ENCODE measurements around the gene ABHD16A. TPM values are rescaled to one million over a fixed set of nuclear protein-coding genes. Genes with fewer than 3 reads are reported as not detected.

ABHD16A gene
- total and polyA plus RNA-seq, 2 of the 13 experiments (the other 11 are each of a cell fraction or from before 2014, with no cell fraction given) = 43.5 to 45.4 TPM

DNA sequence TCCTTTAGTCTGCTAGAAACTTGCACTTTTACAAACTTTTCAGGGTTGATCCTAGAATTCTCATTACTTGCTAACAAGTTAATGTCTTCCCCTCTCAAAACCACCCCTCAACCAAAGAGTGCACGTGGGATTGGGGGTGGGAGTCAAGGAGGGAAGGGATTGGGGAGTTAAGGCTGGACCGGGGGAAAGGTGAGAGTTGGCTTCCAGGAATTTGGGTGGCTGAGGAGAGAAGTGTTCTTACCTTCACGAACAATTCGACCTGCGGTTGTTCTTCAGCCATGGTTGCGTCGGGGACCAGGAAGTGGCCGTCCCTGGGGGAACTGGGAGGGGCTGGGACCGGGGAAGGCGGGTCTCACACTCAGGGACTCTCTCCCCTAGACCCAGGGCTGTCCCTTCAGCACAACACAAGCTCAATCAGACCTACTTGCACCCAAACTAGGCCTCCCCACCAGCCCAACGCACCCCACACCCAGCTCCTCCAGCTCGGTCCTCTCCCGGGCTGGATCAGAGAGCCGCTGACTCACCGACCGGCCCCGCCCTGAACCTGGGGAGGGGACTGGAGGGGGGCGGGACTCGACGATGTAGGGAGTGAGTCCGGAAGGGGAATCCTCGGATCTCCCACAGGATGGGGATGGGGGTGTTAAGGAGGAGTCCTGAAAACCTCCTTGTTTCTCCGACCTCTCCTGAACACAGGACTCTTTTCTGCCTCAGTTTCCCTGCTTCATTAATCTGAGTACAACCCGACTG, 33.1 kb upstream of the ABHD16A start, which contains the start of gene CLIC1 (continued):
- TF ChIP-seq, protein P1, sequence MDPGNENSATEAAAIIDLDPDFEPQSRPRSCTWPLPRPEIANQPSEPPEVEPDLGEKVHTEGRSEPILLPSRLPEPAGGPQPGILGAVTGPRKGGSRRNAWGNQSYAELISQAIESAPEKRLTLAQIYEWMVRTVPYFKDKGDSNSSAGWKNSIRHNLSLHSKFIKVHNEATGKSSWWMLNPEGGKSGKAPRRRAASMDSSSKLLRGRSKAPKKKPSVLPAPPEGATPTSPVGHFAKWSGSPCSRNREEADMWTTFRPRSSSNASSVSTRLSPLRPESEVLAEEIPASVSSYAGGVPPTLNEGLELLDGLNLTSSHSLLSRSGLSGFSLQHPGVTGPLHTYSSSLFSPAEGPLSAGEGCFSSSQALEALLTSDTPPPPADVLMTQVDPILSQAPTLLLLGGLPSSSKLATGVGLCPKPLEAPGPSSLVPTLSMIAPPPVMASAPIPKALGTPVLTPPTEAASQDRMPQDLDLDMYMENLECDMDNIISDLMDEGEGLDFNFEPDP (CRISPR knock-in tag; conservative IDR thresholded peaks at IDR 0.05) = no peak
- TF ChIP-seq ZMYM3 (CRISPR knock-in tag; IDR thresholded peaks at IDR 0.05) (peak; percentile 11; the same call in 1 of the 2 replicates), REL (CRISPR knock-in tag; conservative IDR thresholded peaks at IDR 0.05) (peak; percentile 79; the same call in 1 of the 2 replicates), ELF3 (CRISPR knock-in tag; IDR thresholded peaks at IDR 0.05) (peak; percentile 88), FOXA3 (CRISPR knock-in tag; IDR thresholded peaks at IDR 0.05) (no peak; the same call in none of the 2 replicates), AHR (CRISPR knock-in tag; IDR thresholded peaks at IDR 0.05) (no peak; the same call in 1 of the 2 replicates), ZSCAN21 (CRISPR knock-in tag; IDR thresholded peaks at IDR 0.05; ENCODE audit: borderline replicate concordance) (no peak; the same call in 1 of the 2 replicates), ISX (CRISPR knock-in tag; conservative IDR thresholded peaks at IDR 0.05) (no peak), ZNF329 (CRISPR knock-in tag; IDR thresholded peaks at IDR 0.05; ENCODE audit: low read depth) (0 out of 2 replicates have a peak, but pooled peaks have one; percentile 52), PHF21A (CRISPR knock-in tag; IDR thresholded peaks at IDR 0.05) (peak; percentile 62)
- TF ChIP-seq, protein P2, sequence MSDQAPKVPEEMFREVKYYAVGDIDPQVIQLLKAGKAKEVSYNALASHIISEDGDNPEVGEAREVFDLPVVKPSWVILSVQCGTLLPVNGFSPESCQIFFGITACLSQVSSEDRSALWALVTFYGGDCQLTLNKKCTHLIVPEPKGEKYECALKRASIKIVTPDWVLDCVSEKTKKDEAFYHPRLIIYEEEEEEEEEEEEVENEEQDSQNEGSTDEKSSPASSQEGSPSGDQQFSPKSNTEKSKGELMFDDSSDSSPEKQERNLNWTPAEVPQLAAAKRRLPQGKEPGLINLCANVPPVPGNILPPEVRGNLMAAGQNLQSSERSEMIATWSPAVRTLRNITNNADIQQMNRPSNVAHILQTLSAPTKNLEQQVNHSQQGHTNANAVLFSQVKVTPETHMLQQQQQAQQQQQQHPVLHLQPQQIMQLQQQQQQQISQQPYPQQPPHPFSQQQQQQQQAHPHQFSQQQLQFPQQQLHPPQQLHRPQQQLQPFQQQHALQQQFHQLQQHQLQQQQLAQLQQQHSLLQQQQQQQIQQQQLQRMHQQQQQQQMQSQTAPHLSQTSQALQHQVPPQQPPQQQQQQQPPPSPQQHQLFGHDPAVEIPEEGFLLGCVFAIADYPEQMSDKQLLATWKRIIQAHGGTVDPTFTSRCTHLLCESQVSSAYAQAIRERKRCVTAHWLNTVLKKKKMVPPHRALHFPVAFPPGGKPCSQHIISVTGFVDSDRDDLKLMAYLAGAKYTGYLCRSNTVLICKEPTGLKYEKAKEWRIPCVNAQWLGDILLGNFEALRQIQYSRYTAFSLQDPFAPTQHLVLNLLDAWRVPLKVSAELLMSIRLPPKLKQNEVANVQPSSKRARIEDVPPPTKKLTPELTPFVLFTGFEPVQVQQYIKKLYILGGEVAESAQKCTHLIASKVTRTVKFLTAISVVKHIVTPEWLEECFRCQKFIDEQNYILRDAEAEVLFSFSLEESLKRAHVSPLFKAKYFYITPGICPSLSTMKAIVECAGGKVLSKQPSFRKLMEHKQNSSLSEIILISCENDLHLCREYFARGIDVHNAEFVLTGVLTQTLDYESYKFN (CRISPR knock-in tag; conservative IDR thresholded peaks at IDR 0.05) = peak; percentile 65
- TF ChIP-seq, protein P3, sequence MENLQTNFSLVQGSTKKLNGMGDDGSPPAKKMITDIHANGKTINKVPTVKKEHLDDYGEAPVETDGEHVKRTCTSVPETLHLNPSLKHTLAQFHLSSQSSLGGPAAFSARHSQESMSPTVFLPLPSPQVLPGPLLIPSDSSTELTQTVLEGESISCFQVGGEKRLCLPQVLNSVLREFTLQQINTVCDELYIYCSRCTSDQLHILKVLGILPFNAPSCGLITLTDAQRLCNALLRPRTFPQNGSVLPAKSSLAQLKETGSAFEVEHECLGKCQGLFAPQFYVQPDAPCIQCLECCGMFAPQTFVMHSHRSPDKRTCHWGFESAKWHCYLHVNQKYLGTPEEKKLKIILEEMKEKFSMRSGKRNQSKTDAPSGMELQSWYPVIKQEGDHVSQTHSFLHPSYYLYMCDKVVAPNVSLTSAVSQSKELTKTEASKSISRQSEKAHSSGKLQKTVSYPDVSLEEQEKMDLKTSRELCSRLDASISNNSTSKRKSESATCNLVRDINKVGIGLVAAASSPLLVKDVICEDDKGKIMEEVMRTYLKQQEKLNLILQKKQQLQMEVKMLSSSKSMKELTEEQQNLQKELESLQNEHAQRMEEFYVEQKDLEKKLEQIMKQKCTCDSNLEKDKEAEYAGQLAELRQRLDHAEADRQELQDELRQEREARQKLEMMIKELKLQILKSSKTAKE (CRISPR knock-in tag; IDR thresholded peaks at IDR 0.05; ENCODE audit: borderline replicate concordance) = peak; percentile 58; the same call in 1 of the 2 replicates
- TF ChIP-seq, protein P4, sequence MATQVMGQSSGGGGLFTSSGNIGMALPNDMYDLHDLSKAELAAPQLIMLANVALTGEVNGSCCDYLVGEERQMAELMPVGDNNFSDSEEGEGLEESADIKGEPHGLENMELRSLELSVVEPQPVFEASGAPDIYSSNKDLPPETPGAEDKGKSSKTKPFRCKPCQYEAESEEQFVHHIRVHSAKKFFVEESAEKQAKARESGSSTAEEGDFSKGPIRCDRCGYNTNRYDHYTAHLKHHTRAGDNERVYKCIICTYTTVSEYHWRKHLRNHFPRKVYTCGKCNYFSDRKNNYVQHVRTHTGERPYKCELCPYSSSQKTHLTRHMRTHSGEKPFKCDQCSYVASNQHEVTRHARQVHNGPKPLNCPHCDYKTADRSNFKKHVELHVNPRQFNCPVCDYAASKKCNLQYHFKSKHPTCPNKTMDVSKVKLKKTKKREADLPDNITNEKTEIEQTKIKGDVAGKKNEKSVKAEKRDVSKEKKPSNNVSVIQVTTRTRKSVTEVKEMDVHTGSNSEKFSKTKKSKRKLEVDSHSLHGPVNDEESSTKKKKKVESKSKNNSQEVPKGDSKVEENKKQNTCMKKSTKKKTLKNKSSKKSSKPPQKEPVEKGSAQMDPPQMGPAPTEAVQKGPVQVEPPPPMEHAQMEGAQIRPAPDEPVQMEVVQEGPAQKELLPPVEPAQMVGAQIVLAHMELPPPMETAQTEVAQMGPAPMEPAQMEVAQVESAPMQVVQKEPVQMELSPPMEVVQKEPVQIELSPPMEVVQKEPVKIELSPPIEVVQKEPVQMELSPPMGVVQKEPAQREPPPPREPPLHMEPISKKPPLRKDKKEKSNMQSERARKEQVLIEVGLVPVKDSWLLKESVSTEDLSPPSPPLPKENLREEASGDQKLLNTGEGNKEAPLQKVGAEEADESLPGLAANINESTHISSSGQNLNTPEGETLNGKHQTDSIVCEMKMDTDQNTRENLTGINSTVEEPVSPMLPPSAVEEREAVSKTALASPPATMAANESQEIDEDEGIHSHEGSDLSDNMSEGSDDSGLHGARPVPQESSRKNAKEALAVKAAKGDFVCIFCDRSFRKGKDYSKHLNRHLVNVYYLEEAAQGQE (IDR thresholded peaks at IDR 0.05; ENCODE audit: borderline replicate concordance in 1 of 2, low read depth in 1 of 2, low read length in 2 of 2) = 0 out of 4 replicates have a peak, but pooled peaks of 1 of the 2 experiments have one; percentile 17
